Fibroblast of the aortic adventitia (primary cell): ENCODE measurements around the gene LCAT. TPM values are rescaled to one million over a fixed set of nuclear protein-coding genes. Genes with fewer than 3 reads are reported as not detected.
"Not testable (repeated sequence)": the region's sequence is repeated elsewhere in the genome, so short reads cannot be mapped to it uniquely, and the experiment has no call there.

ENCODE experiments used
- DNase-seq: peaks from one replicate; pipeline ENCODE4 v3.0.0-alpha.2; 2010; ENCODE audit warnings: low read depth
- H3K4me3 ChIP-seq: 2 replicates; pipeline ENCODE4 v1.5.1; 2011; ENCODE audit warnings: low read depth, mild to moderate bottlenecking, control low read depth, low read length, moderate library complexity
- total RNA-seq: library from RNA; depleted of rRNA; stranded (reverse); fragments of >200 nt; gene quantifications from 2 replicates; pipeline ENCODE4 v1.2.3, GENCODE V29; 2012; ENCODE audit warnings: low replicate concordance
- TF ChIP-seq, protein P1 (sequence below): IDR thresholded peaks from 2 replicates; pipeline ENCODE4 v1.5.1; 2011; ENCODE audit warnings: mild to moderate bottlenecking, low read length, control low read depth, inconsistent platforms; ENCODE audit not compliant: insufficient read depth

The LCAT gene
- total RNA-seq, 1 donor, result 5.2 TPM

DNA sequence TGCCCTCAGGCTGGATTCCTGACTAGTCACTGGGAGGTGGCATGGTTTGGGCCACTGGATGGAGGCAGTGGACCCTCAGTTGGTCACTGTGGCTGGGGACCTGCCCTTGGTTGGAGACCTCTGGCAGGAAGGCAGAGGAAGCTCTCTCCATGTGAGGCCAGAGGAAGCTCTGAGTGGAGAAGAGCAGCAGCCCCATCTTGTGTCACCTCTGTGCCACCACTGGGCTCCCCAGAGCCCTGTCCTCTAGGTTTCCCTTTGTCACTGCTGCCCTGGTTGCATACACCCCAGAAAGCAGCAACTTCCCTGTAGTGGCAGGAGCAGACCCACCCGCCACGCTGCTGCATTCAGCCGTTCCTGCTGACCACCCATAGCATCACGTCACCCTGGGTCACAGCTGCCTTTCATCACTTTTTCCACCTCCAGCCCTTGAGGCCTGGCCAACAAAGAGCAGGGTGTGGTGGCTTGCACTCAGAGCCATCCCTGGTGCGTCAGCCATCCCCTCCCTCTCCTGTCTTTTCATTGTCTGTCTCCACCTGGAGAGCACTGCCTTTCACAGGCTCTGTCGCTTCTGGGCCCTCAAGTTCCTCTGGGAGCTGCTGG lies 24.2 kb downstream of the LCAT start:
- no peak overlapping the region for H3K4me3 ChIP-seq
- no peak for DNase-seq
- TF ChIP-seq, protein P1, sequence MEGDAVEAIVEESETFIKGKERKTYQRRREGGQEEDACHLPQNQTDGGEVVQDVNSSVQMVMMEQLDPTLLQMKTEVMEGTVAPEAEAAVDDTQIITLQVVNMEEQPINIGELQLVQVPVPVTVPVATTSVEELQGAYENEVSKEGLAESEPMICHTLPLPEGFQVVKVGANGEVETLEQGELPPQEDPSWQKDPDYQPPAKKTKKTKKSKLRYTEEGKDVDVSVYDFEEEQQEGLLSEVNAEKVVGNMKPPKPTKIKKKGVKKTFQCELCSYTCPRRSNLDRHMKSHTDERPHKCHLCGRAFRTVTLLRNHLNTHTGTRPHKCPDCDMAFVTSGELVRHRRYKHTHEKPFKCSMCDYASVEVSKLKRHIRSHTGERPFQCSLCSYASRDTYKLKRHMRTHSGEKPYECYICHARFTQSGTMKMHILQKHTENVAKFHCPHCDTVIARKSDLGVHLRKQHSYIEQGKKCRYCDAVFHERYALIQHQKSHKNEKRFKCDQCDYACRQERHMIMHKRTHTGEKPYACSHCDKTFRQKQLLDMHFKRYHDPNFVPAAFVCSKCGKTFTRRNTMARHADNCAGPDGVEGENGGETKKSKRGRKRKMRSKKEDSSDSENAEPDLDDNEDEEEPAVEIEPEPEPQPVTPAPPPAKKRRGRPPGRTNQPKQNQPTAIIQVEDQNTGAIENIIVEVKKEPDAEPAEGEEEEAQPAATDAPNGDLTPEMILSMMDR, result no peak

DNA sequence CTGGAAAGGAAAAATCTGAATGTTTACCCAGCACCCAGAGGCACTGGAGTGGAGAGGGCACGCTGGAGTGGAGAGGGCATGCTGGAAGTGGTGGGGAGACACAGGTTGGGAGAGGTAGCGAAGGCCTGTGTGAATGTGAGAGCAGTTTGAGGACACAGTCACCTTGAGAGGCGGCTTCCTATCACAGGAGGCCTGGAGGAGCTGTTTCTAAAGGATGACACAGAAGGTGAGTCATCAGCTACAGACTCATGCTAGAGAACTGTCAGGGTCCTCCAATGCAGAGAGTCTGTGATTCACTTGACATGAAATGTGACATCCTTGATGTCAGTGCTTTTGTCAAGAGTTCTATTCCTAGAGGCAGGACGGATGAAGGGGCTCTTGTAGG lies 26.1 kb downstream of the LCAT start:
- DNase-seq, result peak; percentile 39
- H3K4me3 ChIP-seq, result no peak overlapping the region
- TF ChIP-seq, protein P1, result no peak

DNA sequence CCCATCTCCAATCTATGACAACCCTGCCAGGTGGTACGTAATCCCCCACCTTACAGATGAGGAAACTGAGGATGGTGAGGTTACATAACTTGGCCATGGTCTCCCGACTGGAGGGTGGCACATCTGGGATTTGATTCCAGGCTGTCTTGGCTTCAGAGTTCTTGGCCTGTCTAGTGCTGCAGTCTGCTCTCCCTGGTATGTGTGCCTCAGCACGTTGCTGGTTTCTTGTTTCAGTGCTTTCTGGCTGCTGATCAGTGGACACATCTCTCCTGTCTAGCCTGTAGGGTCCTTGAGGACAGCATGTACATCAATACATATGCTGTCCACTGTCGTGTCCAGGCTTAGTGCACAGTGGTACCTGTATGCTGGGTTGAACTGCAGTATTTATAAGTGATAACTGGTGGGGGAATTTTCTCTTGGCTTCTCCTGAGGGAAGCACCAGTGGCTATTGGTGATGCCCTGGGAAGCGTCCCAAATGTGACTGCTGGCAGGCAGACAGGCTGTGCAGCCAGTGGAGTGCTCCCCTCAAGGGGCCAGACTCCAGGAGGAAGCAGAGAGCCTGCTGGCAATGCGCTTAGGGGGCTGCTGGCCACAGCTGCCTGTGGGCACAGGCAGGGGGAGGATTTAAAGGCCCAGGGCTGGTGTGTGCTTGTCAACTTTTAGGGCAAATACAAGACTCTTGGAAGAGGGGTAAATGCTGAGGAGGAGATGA lies 26.6 kb downstream of the LCAT start:
- peak; percentile 42 for DNase-seq
- no peak overlapping the region for H3K4me3 ChIP-seq

DNA sequence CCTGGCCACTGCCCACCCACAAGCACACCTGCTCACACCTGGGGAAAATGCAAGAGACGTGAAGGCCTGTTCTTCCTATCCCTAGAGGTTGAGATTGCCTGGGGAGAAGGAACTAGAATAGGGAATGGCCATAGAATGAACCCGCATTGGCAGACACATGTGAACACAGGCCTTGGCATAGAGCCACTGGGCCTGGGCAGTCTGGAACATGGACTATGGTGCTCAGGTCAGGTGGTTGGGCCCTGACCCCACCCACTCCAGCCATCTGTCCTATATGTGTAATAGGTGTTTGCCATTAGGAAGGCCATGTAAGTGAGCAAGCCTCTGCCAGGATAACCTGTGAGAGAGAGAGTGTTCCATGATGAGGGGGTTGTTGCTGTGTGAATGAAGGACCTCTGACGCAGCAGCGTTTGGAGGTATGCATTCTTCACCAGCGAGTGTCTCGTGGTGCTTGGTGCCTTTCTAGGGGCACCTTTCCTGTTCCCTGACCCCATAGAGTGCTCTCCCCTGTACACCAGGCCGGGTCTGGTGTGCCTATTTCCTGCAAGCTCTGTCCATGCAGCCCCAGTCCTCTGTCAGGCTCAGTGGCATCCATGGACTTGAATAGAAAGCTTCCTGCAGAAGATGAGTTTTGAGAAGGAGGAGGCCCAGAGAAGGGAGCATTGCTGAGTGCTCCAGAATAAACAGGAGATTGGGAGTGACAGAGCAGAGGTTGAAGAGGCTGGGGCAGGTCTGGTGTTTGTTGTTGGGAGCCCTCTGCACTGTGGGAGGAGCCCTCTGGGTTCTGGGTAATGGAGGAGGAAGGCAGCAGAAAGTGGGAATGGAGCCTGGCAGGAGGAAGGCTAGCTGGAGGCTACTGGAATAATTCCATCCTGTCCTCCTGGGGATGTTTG lies 27.8 kb downstream of the LCAT start:
- TF ChIP-seq, protein P1, result no peak
- DNase-seq, result no peak
- H3K4me3 ChIP-seq, result no peak overlapping the region

More for the DNA sequence above, 26.6 kb downstream of the LCAT start:
- TF ChIP-seq, protein P1, result no peak

DNA sequence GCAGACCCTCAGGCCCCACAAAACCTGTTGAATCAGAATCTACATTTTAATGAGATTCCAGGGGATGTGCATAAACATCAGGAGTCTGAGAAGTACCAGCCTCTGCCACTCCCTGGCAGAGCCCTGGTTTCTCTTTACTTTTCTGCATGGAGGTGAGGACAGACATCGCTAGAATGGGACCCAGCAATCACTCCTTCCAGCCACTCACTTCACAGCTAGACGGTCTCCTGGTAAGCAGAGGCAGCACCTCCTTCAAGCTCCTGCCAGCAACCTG lies 28.5 kb downstream of the LCAT start:
- not testable (repeated sequence) for H3K4me3 ChIP-seq, DNase-seq

DNA sequence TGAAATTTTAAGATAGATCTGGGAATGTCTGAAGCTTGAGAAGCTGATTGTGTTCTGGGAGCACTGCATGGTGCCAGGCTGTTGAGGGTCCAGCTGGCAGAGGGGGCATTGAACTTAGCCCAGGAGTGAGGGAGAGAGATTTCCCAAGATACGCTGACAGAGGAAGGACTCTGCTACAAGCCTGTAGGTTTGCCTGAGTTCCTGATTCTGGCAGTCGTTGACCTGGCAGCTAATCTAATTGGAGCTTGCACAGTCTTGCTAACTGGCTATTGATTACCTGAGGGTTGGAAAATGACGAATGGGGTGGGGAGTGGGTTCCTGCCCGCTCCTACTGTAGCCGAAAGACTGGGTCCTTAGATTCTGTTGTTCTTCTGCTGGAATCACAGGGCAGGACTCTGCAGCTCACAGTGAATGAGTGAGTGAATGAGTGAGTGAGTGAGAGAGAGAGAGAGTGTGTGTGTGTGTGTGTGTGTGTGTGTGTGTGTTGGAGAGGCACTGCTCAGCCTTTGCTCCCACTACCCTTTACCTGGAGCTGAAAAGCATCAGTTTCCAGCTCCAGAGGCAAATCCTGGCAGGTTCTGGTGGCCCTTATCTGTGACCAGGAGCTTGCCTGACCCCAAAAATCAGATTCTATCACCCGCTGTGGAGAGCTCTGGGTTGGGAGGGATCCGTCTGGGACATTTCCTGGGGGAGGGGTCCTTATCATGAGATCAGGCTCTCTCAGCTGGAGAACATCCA lies 29.0 kb downstream of the LCAT start:
- no peak for DNase-seq
- TF ChIP-seq, protein P1, result no peak
- no peak overlapping the region for H3K4me3 ChIP-seq
